ENCODE measurements around the gene ANKRD12. TPM values are rescaled to one million over a fixed set of nuclear protein-coding genes. Genes with fewer than 3 reads are reported as not detected.

Gene ANKRD12
- total RNA-seq, 1 experiment from 2014 or later = 23.5 TPM

- ATAC-seq (no peak), DNase-seq (ENCODE audit: low read depth, low spot score) (no peak)
- ChIA-PET POLR2A (no interaction called here), CTCF (no interaction called here), RAD21 (ENCODE audit: low non-redundant PET in 1 of 2, low total read pairs in 2 of 2, uncharacterized antibody in 2 of 2, unreplicated experiment in 2 of 2) (interaction anchor here in 1 of 2 experiments (0.6 kb wide), 1 partner anchor 19 kb away, joined by 3 read pairs; no protein-coding TSS in a partner anchor)
- H3K4me3 ChIP-seq (replicated peaks in 1 of 2; ENCODE audit: low read depth in 1 of 2, low read length in 2 of 2) = no peak overlapping the region
- no TSS peak for BruUV-seq (replicated peaks)
- no peaks in the 10 kb centered on the region for H3K27me3 ChIP-seq (ENCODE audit: insufficient read depth, low read length)
- no peaks in the 10 kb centered on the region for H3K36me3 ChIP-seq (ENCODE audit: control insufficient read depth in 1 of 2, insufficient read depth in 2 of 2, low read length in 2 of 2)
- no peaks in the 10 kb centered on the region for H3K9me2 ChIP-seq (ENCODE audit: insufficient read depth)
- peaks cover 0 to 8% of the 10 kb centered on the region in 2 experiments; a peak in 1 of 4 replicates for H3K4me1 ChIP-seq (ENCODE audit: control insufficient read depth in 1 of 2, insufficient read depth in 2 of 2, low read length in 2 of 2)
- no peak overlapping the region for H3K27ac ChIP-seq (ENCODE audit: low read depth, low read length)
- H4K20me1 ChIP-seq (ENCODE audit: insufficient read depth) = no peaks in the 10 kb centered on the region
- no peak overlapping the region for H3K4me2 ChIP-seq (ENCODE audit: low read length)
- H3K9ac ChIP-seq (ENCODE audit: low read length) = no peak overlapping the region
- H2AFZ ChIP-seq (ENCODE audit: low read depth, low read length, poor library complexity, severe bottlenecking) = peak overlapping the region; percentile 31
- intact Hi-C loops (cut with micrococcal nuclease) = no loop called here
- no peak for TF ChIP-seq REST (IDR thresholded peaks at IDR 0.05; ENCODE audit: low read depth)
- no peak for TF ChIP-seq ZBTB33 (IDR thresholded peaks at IDR 0.05; ENCODE audit: extremely low read depth, insufficient replicate concordance, low read length)
- no peak for TF ChIP-seq POLR2AphosphoS5 (IDR thresholded peaks at IDR 0.05; ENCODE audit: low read depth, low read length)
- TF ChIP-seq JUND (IDR thresholded peaks at IDR 0.05) = no peak
- TF ChIP-seq SP1 (IDR thresholded peaks at IDR 0.05; ENCODE audit: low read depth) = no peak
- TF ChIP-seq CEBPB (IDR thresholded peaks at IDR 0.05; ENCODE audit: low read depth) = no peak
- no peak for TF ChIP-seq ELF1 (IDR thresholded peaks at IDR 0.05; ENCODE audit: borderline replicate concordance, low read depth)
- TF ChIP-seq YY1 (IDR thresholded peaks at IDR 0.05; ENCODE audit: extremely low read depth, insufficient replicate concordance, low read depth, low read length) = no peak
- no peak for TF ChIP-seq EZH2 (IDR thresholded peaks at IDR 0.05)
- TF ChIP-seq ATF3 (IDR thresholded peaks at IDR 0.05) = no peak
- TF ChIP-seq TCF7L2 (IDR thresholded peaks at IDR 0.05; ENCODE audit: borderline replicate concordance, extremely low read depth, insufficient read depth, insufficient read length) = no peak
- TF ChIP-seq CBX3 (IDR thresholded peaks at IDR 0.05; ENCODE audit: low read depth) = no peak
- TF ChIP-seq MAX (IDR thresholded peaks at IDR 0.05) = no peak
- no peak for TF ChIP-seq SRF (IDR thresholded peaks at IDR 0.05; ENCODE audit: low read depth)
- H3K79me2 ChIP-seq (ENCODE audit: insufficient read depth, low read length) = no peaks in the 10 kb centered on the region
- H3K9me3 ChIP-seq (ENCODE audit: control insufficient read depth in 1 of 2, insufficient read depth in 1 of 2, low read depth in 1 of 2, low read length in 2 of 2) = no peaks in the 10 kb centered on the region
Measured at GRCh38 chr18:9094307-9095226, 42.0 kb upstream of the ANKRD12 start.
